Articular chondrocyte of knee joint (primary cell): ENCODE data around the gene MSANTD7. TPM values are rescaled to one million over a fixed set of nuclear protein-coding genes. Genes with fewer than 3 reads are reported as not detected.

Experiments used
- total RNA-seq: library from RNA; depleted of rRNA; stranded (reverse); fragments of >200 nt; gene quantifications from 2 replicates; pipeline ENCODE4 v1.2.3, GENCODE V29; 2012

The MSANTD7 gene
- 15.9 and 17.4 TPM in 2 replicates for total RNA-seq

GRCh38 chr10:14837757-14838581 lies at the start of gene MSANTD7, which contains the start of the genes CDNF and HSPA14:
Gene MSANTD7 (plus strand): TSS chr10:14838306. CDS start chr10:14842285, 3,979 bp downstream.
Gene CDNF (minus strand): TSS chr10:14838037. CDS start chr10:14837946, 91 bp downstream.
Gene HSPA14 (plus strand): TSS chr10:14838306. CDS start chr10:14838403, 97 bp downstream.

GRCh38 chr10:14878266-14879123 lies 40.4 kb downstream of the MSANTD7 start, which contains the start of gene SUV39H2:
Gene SUV39H2 (plus strand): TSS chr10:14878866. CDS start chr10:14878889, 23 bp downstream.

Other genes starting within 250 kb of the MSANTD7 start
- gene FAM107B, start 63.4 kb upstream of the MSANTD7 start, total RNA-seq: 30.1 and 48.4 TPM in 2 replicates
- gene CDNF, start 269 bp upstream of the MSANTD7 start, total RNA-seq: 2.7 and 3.5 TPM in 2 replicates
- gene HSPA14, start within 50 bp of the MSANTD7 start, total RNA-seq: 14.8 and 16.2 TPM in 2 replicates
- gene SUV39H2, start 40.6 kb downstream of the MSANTD7 start, total RNA-seq: 9.4 and 16.1 TPM in 2 replicates
- 18.7 and 21.4 TPM in 2 replicates for gene DCLRE1C, start 115.8 kb downstream of the MSANTD7 start, total RNA-seq
- 0.91 TPM in 1 of 2 replicates, not detected in the other for gene MEIG1, start 121.1 kb downstream of the MSANTD7 start, total RNA-seq
- gene OLAH, start 205.6 kb downstream of the MSANTD7 start, total RNA-seq: not detected in 2 replicates